OCI-LY7 (cell line): ENCODE measurements around the gene TMEM184B.

Experiments
- CTCF ChIP-seq: fragments of 200-600 bp; sonication (generic); conservative IDR thresholded peaks from 2 replicates; pipeline ENCODE4 v1.5.1; 2014; ENCODE audit warnings: mild to moderate bottlenecking, antibody characterized with exemption, low read length, moderate library complexity, mixed read lengths
- EZH2phosphoT487 ChIP-seq: fragments of 200-600 bp; sonication (generic); IDR thresholded peaks from 2 replicates; pipeline ENCODE4 v1.6.1; 2018; ENCODE audit warnings: low read depth, borderline replicate concordance, mild to moderate bottlenecking, mixed run types, antibody characterized with exemption, low read length, moderate library complexity, mixed read lengths

- TF ChIP-seq CTCF (no peak), EZH2phosphoT487 (no peak)
Observed at GRCh38 chr22:38203090-38203810, 69.6 kb downstream of the TMEM184B start.
